ENCODE results near the gene RDH8.

RDH8 gene

DNA sequence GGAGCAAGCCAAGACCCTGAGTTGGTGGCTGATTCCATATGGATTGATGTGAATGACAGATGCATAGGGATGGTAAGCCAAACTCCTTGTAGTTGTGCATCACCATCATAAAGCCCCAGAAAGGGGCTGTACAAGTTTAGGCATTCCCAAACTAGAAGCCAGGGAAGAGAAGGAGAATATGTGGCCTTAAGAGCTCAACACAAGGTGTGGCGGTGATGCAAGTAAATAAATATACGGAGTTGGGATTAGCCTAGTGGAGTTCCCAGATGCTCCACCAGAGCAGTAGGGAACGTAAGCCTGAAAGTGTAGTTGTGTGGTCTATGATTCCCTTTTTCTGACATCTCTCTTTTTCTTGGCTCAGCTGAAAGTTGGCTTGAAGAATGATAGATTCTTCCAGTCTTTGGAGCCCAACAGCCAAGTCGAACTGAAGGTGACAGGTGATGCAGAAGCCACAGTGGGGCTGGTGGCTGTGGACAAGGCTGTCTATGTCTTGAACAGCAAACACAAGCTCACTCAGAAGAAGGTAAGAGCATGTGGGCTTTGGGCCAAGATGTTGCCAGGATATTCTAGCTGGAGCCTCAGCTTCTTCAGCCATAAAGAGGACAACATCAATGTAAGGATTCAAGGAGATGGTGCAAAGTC lies 30.1 kb downstream of the RDH8 start:
- DNase-seq: no peak

DNA sequence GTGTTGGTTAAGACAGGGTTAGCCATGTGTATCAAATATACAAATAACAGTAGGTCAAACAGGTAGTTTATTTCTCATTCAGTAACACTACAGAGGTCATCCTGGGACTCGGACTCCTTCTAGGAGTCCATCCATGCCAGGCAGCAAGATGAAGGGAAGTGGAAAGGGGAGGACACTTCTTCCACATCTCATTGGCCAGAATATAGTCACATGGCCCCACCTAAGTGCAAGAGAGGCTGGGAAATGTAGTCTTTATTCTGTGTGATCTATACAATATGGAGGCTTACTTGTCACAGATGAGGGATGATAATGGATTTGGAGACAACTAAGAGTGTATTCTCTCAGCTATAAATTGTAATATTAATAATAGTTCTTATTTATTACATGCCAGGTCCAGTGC lies 31.1 kb downstream of the RDH8 start:
- no peak for DNase-seq

- no peak for DNase-seq
Measured at GRCh38 chr19:10045371-10045770, 32.1 kb downstream of the RDH8 start.

GRCh38 chr19:10049626-10050025 lies 36.3 kb downstream of the RDH8 start:
- DNase-seq: no peak

DNA sequence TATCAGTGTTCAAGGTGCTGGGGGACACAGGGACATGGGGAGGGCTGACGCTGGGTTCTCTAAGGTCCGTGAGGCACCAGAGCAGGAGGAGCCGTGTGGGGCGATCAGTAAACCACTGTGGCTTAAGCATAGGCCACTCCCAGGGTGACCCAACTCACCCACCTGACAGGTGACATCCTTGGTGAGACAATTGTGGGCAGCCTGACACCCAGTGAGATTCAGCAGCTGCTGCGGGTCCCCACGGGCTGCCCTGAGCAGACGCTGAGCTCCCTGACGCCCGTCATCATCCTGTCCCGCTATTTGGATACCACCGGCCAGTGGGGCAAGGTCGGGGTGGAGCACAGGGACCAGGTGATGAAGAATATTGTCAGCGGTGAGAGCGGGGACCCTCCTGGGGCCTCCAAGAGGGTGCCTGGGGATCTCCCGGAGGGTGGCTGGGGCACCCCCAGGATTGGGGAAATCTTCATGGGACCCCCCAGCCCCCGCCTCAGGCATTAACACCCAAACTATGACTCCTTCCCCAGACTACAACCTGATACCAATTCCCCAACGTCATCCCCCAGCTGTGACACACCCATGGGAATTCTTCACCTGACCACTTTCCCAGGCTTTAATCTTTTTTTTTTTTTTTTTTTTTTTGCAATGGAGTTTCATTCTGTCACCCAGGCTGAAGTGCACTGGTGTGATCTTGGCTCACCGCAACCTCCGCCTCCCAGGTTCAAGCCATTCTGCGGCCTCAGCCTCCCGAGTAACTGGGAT lies 39.5 kb downstream of the RDH8 start:
- no peak for DNase-seq

DNA sequence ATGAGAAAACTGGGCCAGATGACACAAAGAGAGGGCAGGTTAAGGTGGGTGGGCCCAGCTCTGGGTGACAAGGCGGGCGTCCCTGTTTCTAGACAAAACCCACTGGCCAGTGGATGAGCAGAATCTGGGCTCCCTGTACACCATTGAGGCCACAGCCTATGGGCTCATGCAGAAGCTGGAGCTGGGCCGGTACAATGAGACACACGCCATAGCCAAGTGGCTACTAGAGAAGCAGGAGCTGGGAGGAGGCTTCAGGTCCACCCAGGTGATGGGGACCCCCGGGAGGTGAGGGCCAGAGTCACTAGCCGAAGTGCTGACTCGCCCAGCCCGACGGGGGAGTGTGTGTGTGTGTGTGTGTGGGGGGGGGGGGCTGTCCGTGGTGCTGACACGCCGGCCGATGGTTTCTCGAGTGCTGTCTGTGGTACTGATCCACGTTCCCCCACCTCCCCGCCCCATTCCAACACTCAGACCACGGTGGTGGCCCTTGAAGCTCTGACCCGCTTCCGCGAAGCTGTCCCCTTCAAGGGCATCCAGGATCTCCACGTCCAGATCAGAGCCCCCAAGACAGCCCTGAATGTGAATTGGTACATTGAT lies 48.5 kb downstream of the RDH8 start:
- DNase-seq: no peak

DNA sequence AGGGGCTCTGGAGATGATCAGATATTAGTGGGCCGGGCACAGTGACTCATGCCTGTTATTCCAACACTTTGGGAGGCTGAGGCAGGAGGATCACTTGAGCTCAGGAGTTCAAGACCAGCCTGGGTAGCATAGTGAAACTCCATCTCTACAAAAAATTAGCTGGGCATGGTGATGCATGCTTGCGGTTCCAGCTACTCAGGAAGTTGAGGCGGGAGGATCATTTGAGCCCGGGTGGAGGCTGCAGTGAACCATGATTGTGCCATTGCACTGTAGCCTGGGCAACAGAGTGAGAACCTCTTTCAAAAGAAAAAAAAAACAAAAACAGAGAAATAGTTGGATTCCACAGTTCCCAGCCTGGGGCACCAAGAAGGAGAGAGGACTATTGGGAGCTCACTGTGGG lies 54.9 kb downstream of the RDH8 start:
- no peak for DNase-seq

DNA sequence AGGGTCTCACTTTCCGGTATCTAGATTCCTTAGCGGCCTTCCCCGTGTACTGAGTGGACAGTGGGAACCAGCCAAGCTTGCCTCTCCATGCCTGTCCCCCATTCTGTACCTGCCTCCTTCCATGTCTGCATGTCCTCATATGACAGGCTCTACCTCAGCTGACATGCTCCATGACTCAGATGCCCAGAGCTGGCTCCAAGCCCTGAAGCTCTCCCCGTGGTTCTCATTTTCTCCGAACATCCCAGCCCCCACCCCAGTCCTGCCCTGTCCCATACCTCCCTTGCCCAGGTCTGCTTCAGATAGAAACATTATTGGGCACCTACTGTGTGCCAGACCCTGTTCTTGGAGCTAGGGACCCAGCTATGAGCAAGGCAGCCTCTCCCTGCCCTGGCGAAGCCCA lies 55.8 kb downstream of the RDH8 start:
- no peak for DNase-seq

GRCh38 chr19:10070730-10071446 lies 57.6 kb downstream of the RDH8 start:
- no peak for DNase-seq
